SK-N-SH (cell line): ENCODE results near the gene SCARF1. TPM values are rescaled to one million over a fixed set of nuclear protein-coding genes. Genes with fewer than 3 reads are reported as not detected.

Experiments used
- CHD2 ChIP-seq: fragments of 150-350 bp; IDR thresholded peaks from 2 replicates; pipeline ENCODE4 v1.6.1; 2018; ENCODE audit warnings: low read length; ENCODE audit not compliant: partially characterized antibody
- ELF1 ChIP-seq: IDR thresholded peaks from 2 replicates; pipeline ENCODE4 v1.4.0; 2012
- EP300 ChIP-seq, 2 experiments: IDR thresholded peaks; 2 replicates each; pipeline versions ENCODE4 v1.4.0 to v1.6.1; 2012; ENCODE audit warnings: borderline replicate concordance in 1 of 2, low read depth in 1 of 2, low read length in 1 of 2
- GATA2 ChIP-seq: sonication (generic); formaldehyde crosslinking; IDR thresholded peaks from 2 replicates; pipeline ENCODE4 v1.5.0; 2020; ENCODE audit warnings: mild to moderate bottlenecking, missing genetic modification reagents
- JUND ChIP-seq: IDR thresholded peaks from 2 replicates; pipeline ENCODE4 v1.4.0; 2012
- MEF2A ChIP-seq: IDR thresholded peaks from 2 replicates; pipeline ENCODE4 v1.4.0; 2012; ENCODE audit warnings: low read depth, borderline replicate concordance
- MXI1 ChIP-seq: IDR thresholded peaks from 2 replicates; pipeline ENCODE4 v1.6.1; 2012; ENCODE audit warnings: mild to moderate bottlenecking, low read depth, low read length, improper control_type of control experiment
- NFIC ChIP-seq: IDR thresholded peaks from 2 replicates; pipeline ENCODE4 v1.4.0; 2012; ENCODE audit warnings: borderline replicate concordance
- RAD21 ChIP-seq: IDR thresholded peaks from 2 replicates; pipeline ENCODE4 v1.6.1; 2012; ENCODE audit warnings: mild to moderate bottlenecking, low read length
- RCOR1 ChIP-seq: fragments of 150-350 bp; IDR thresholded peaks from 2 replicates; pipeline ENCODE4 v1.6.1; 2017; ENCODE audit warnings: antibody characterized with exemption, low read length
- SIN3A ChIP-seq: IDR thresholded peaks from 2 replicates; pipeline ENCODE4 v1.6.1; 2012; ENCODE audit warnings: low read depth, mild to moderate bottlenecking, low read length, moderate library complexity, borderline replicate concordance
- SMC3 ChIP-seq: IDR thresholded peaks from 2 replicates; pipeline ENCODE4 v1.6.1; 2012; ENCODE audit warnings: low read depth, low read length, improper control_type of control experiment
- TCF12 ChIP-seq: IDR thresholded peaks from 2 replicates; pipeline ENCODE4 v1.4.0; 2012
- TEAD4 ChIP-seq: IDR thresholded peaks from 2 replicates; pipeline ENCODE4 v1.4.0; 2012; ENCODE audit warnings: mild to moderate bottlenecking, borderline replicate concordance; ENCODE audit not compliant: insufficient read depth
- YY1 ChIP-seq: IDR thresholded peaks from 2 replicates; pipeline ENCODE4 v1.4.0; 2012; ENCODE audit warnings: low read depth, mild to moderate bottlenecking
- polyA plus RNA-seq, 3 experiments: library from polyadenylated mRNA; depleted of rRNA; stranded (reverse); fragments of >200 nt; gene quantifications; 2 replicates each; pipeline ENCODE4 v1.2.3, GENCODE V29; 2012
- TF ChIP-seq, protein P1 (sequence below): fragments of 150-350 bp; IDR thresholded peaks from 2 replicates; pipeline ENCODE4 v1.6.1; 2016; ENCODE audit warnings: mild to moderate bottlenecking, low read depth, low read length
- TF ChIP-seq, protein P2 (sequence below): IDR thresholded peaks from 2 replicates; pipeline ENCODE4; 2012
- TF ChIP-seq, protein P3 (sequence below): fragments of 200-600 bp; sonication (generic); IDR thresholded peaks from 2 replicates; pipeline ENCODE4 v1.6.1; 2017; ENCODE audit warnings: antibody characterized with exemption, mild to moderate bottlenecking, moderate library complexity
- TF ChIP-seq, protein P4 (sequence below): IDR thresholded peaks from 2 replicates; pipeline ENCODE4 v1.4.0; 2012; ENCODE audit warnings: low read depth, borderline replicate concordance

The SCARF1 gene
- polyA plus RNA-seq, 1 of the 3 experiments (the other 2 are of a cell fraction) = 0.39 TPM

DNA sequence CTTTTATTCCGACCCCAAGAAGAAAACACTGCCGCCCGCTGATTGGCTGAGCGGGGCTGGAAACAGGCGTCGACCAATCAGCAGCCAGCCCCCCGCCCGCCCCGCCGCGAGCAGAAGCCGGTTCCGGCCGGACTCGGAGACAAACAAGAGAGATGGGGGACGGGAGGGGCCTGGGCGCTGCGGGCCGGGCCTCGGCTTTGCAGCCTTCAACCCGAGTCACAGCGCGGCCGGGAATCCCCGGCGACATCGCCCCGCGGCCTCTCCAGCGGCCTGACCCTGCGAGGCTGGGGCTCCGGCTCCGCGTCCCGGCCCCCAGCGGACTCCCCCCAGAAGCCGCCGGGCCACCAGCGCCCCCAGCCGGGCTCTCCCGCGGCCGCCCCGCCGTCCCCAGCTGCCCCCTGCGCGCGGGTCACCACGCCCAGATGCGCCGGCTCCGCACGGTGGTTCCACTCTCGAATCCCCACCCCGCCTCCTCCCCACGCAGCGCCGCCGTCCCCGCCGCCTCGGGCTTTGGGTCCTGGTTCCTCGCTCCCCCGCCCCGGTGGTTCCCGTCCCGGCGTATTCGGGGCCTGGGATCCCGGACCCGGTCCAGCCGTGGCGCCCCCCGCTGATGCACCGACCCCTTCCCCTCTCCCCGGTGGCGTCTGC lies 16.6 kb downstream of the SCARF1 start (continued):
- TF ChIP-seq RCOR1 = peak; percentile 75
- no peak for TF ChIP-seq TCF12
- TF ChIP-seq SMC3 = peak; percentile 42
- TF ChIP-seq MXI1 = no peak
- no peak for TF ChIP-seq YY1
- no peak for TF ChIP-seq TEAD4
- TF ChIP-seq, protein P1, sequence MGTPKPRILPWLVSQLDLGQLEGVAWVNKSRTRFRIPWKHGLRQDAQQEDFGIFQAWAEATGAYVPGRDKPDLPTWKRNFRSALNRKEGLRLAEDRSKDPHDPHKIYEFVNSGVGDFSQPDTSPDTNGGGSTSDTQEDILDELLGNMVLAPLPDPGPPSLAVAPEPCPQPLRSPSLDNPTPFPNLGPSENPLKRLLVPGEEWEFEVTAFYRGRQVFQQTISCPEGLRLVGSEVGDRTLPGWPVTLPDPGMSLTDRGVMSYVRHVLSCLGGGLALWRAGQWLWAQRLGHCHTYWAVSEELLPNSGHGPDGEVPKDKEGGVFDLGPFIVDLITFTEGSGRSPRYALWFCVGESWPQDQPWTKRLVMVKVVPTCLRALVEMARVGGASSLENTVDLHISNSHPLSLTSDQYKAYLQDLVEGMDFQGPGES = peak; percentile 33
- no peak for TF ChIP-seq NFIC
- TF ChIP-seq EP300 (IDR thresholded peaks at IDR 0.05; ENCODE audit: borderline replicate concordance in 1 of 2, low read depth in 1 of 2, low read length in 1 of 2) = peak in 1 of 2 experiments; percentile 50; a peak in 2 of 4 replicates
- TF ChIP-seq, protein P2, sequence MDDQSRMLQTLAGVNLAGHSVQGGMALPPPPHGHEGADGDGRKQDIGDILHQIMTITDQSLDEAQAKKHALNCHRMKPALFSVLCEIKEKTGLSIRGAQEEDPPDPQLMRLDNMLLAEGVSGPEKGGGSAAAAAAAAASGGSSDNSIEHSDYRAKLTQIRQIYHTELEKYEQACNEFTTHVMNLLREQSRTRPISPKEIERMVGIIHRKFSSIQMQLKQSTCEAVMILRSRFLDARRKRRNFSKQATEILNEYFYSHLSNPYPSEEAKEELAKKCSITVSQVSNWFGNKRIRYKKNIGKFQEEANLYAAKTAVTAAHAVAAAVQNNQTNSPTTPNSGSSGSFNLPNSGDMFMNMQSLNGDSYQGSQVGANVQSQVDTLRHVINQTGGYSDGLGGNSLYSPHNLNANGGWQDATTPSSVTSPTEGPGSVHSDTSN = no peak
- peak; percentile 22; the same call in 1 of the 2 replicates for TF ChIP-seq RAD21
- no peak for TF ChIP-seq GATA2 (CRISPR knock-in tag)
- peak; percentile 25 for TF ChIP-seq CHD2
- TF ChIP-seq, protein P3, sequence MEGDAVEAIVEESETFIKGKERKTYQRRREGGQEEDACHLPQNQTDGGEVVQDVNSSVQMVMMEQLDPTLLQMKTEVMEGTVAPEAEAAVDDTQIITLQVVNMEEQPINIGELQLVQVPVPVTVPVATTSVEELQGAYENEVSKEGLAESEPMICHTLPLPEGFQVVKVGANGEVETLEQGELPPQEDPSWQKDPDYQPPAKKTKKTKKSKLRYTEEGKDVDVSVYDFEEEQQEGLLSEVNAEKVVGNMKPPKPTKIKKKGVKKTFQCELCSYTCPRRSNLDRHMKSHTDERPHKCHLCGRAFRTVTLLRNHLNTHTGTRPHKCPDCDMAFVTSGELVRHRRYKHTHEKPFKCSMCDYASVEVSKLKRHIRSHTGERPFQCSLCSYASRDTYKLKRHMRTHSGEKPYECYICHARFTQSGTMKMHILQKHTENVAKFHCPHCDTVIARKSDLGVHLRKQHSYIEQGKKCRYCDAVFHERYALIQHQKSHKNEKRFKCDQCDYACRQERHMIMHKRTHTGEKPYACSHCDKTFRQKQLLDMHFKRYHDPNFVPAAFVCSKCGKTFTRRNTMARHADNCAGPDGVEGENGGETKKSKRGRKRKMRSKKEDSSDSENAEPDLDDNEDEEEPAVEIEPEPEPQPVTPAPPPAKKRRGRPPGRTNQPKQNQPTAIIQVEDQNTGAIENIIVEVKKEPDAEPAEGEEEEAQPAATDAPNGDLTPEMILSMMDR = peak; percentile 54
- TF ChIP-seq, protein P4, sequence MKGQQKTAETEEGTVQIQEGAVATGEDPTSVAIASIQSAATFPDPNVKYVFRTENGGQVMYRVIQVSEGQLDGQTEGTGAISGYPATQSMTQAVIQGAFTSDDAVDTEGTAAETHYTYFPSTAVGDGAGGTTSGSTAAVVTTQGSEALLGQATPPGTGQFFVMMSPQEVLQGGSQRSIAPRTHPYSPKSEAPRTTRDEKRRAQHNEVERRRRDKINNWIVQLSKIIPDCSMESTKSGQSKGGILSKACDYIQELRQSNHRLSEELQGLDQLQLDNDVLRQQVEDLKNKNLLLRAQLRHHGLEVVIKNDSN = no peak
- no peak for TF ChIP-seq ELF1
- TF ChIP-seq SIN3A = no peak
- TF ChIP-seq JUND = no peak
- no peak for TF ChIP-seq MEF2A
